Measurements from ENCODE around the gene KCNK3. TPM values are rescaled to one million over a fixed set of nuclear protein-coding genes. Genes with fewer than 3 reads are reported as not detected.
"Not testable (repeated sequence)": the region's sequence is repeated elsewhere in the genome, so short reads cannot be mapped to it uniquely, and the experiment has no call there.

KCNK3 gene
- total and polyA plus RNA-seq, 2 of the 13 experiments (the other 11 are each of a cell fraction or from before 2014, with no cell fraction given), result not detected

DNA sequence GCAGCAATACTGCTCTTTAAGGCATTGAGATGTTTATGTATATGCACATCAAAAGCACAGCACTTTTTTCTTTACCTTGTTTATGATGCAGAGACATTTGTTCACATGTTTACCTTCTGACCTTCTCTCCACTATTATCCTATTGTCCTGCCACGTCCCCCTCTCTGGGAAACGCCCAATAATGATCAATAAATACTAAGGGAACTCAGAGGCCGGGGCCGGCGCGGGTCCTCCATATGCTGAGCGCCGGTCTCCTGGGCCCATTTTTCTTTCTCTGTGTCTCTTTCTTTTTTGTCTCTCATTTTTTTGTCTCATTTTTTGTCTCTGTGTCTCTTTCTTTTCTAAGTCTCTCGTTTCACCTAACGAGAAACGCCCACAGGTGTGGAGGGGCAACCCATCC is 57.9 kb downstream of the KCNK3 start:
- 0 out of 2 replicates have a peak overlapping the region, but pooled peaks have one; percentile 20 for H3K4me2 ChIP-seq (ENCODE audit: low read depth, low read length)

DNA sequence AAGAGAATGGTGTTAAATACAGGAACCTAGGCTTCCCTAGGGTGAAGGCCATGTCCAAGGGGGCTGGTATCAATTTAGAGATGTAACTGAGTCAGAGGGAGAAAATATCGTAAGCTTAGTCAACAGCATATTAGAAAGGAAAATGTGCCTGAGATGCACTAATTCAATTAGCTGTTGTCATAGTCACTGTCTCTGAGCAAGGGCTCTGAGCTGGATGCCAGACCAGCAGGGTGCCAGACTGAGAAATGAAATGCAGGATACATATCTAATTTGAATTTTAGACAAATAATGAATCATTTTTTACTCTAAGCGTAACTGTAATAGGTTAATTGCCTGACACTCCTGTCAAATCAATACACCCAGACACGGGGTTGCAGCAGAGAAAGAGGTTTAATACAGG is 60.1 kb downstream of the KCNK3 start:
- TF ChIP-seq PITX1 (CRISPR knock-in tag; IDR thresholded peaks at IDR 0.05) (no peak), ZNF160 (CRISPR knock-in tag; IDR thresholded peaks at IDR 0.05) (no peak), ZNF782 (CRISPR knock-in tag; IDR thresholded peaks at IDR 0.05; ENCODE audit: borderline replicate concordance) (no peak), GLI4 (CRISPR knock-in tag; IDR thresholded peaks at IDR 0.05; ENCODE audit: borderline replicate concordance) (no peak), SMAD1 (CRISPR knock-in tag; IDR thresholded peaks at IDR 0.05; ENCODE audit: borderline replicate concordance, low read depth) (no peak), NAIF1 (CRISPR knock-in tag; IDR thresholded peaks at IDR 0.05; ENCODE audit: borderline replicate concordance) (no peak), ZNF431 (CRISPR knock-in tag; IDR thresholded peaks at IDR 0.05; ENCODE audit: borderline replicate concordance, low read depth) (no peak), SALL1 (CRISPR knock-in tag; IDR thresholded peaks at IDR 0.05) (no peak), DNMT1 (CRISPR knock-in tag; IDR thresholded peaks at IDR 0.05) (no peak), GATA4 (IDR thresholded peaks at IDR 0.05; ENCODE audit: borderline replicate concordance, low read depth) (no peak), DPF2 (CRISPR knock-in tag; IDR thresholded peaks at IDR 0.05; ENCODE audit: borderline replicate concordance, low read depth) (no peak), ZNF30 (CRISPR knock-in tag; IDR thresholded peaks at IDR 0.05) (no peak), TEAD2 (CRISPR knock-in tag; IDR thresholded peaks at IDR 0.05) (no peak), NCOA1 (CRISPR knock-in tag; IDR thresholded peaks at IDR 0.05) (no peak), ZSCAN20 (CRISPR knock-in tag; IDR thresholded peaks at IDR 0.05; ENCODE audit: borderline replicate concordance) (no peak), ZFP41 (CRISPR knock-in tag; IDR thresholded peaks at IDR 0.05; ENCODE audit: borderline replicate concordance) (no peak), HHEX (CRISPR knock-in tag; IDR thresholded peaks at IDR 0.05) (no peak), ZNF670 (CRISPR knock-in tag; IDR thresholded peaks at IDR 0.05; ENCODE audit: borderline replicate concordance) (no peak), PHF5A (CRISPR knock-in tag; IDR thresholded peaks at IDR 0.05; ENCODE audit: low read depth, unreplicated experiment) (no peak), HDAC6 (IDR thresholded peaks at IDR 0.05; ENCODE audit: low read depth, low read length) (no peak)
- in situ Hi-C loops (cut with HindIII; ENCODE audit: extremely low pct_ligation_motif_present, low pct_unique_long_range_greater_than_20kb) (no loop called here), intact Hi-C loops (cut with micrococcal nuclease; ENCODE audit: unreplicated experiment) (no loop called here)
- ATAC-seq (no peak), DNase-seq (ENCODE audit: low spot score) (no peak), FAIRE-seq (no peak)
- Histone ChIP-seq H4K20me1 (ENCODE audit: insufficient read depth, low read length) (no peaks in the 10 kb centered on the region), H3K79me2 (ENCODE audit: insufficient read depth, low read length) (no peaks in the 10 kb centered on the region), H2AFZ (ENCODE audit: low read length) (no peak overlapping the region), H3K27me3 (ENCODE audit: control insufficient read depth in 1 of 2, insufficient read depth in 2 of 2, low read length in 2 of 2) (peaks cover 0 to 2% of the 10 kb centered on the region in 2 experiments; a peak in 1 of 5 replicates), H3K4me2 (ENCODE audit: low read depth, low read length) (no peak overlapping the region), H3K9me3 (ENCODE audit: low read length) (peaks cover 4% of the 10 kb centered on the region; the same call in 1 of the 2 replicates), H3K4me1 (ENCODE audit: insufficient read depth, low read length) (peaks cover 40% of the 10 kb centered on the region), H3K9ac (ENCODE audit: insufficient read depth, low read depth, low read length) (no peak overlapping the region), H3K36me3 (replicated peaks in 1 of 2; ENCODE audit: control insufficient read depth in 1 of 2, insufficient read depth in 2 of 2, low read length in 2 of 2) (no peaks in the 10 kb centered on the region), H3K27ac (ENCODE audit: extremely low read length, insufficient read depth, low read length) (no peak overlapping the region), H3K4me3 (replicated peaks in 1 of 3; ENCODE audit: insufficient read depth in 1 of 3, low read depth in 2 of 3, low read length in 3 of 3) (no peak overlapping the region)
- POLR2A ChIA-PET, result no interaction called here
- 68% methylated on average over 3 of the region's 3 CpGs for WGBS (ENCODE audit: low lambda C conversion rate)
- no TSS peak for BruUV-seq (replicated peaks)
- CTCF ChIA-PET (ENCODE audit: low intra/inter-chr PET ratio, low total read pairs), result no interaction called here

More for the DNA sequence above, 57.9 kb downstream of the KCNK3 start:
- H2AFZ ChIP-seq (ENCODE audit: low read length); ATAC-seq; H3K27me3 ChIP-seq (ENCODE audit: control insufficient read depth in 1 of 2, insufficient read depth in 2 of 2, low read length in 2 of 2); H3K9me3 ChIP-seq (ENCODE audit: low read length); POLR2A ChIA-PET; H3K79me2 ChIP-seq (ENCODE audit: insufficient read depth, low read length); H3K36me3 ChIP-seq (replicated peaks in 1 of 2; ENCODE audit: control insufficient read depth in 1 of 2, insufficient read depth in 2 of 2, low read length in 2 of 2); H3K4me3 ChIP-seq (replicated peaks in 1 of 3; ENCODE audit: insufficient read depth in 1 of 3, low read depth in 2 of 3, low read length in 3 of 3); H4K20me1 ChIP-seq (ENCODE audit: insufficient read depth, low read length); FAIRE-seq; BruUV-seq (replicated peaks); H3K9ac ChIP-seq (ENCODE audit: insufficient read depth, low read depth, low read length); H3K27ac ChIP-seq (ENCODE audit: extremely low read length, insufficient read depth, low read length); DNase-seq (ENCODE audit: low spot score); in situ Hi-C loops (cut with HindIII; ENCODE audit: extremely low pct_ligation_motif_present, low pct_unique_long_range_greater_than_20kb); CTCF ChIA-PET (ENCODE audit: low intra/inter-chr PET ratio, low total read pairs); intact Hi-C loops (cut with micrococcal nuclease; ENCODE audit: unreplicated experiment); TF ChIP-seq SOX13 (IDR thresholded peaks at IDR 0.05): not testable (repeated sequence)
- TF ChIP-seq SOX13 (CRISPR knock-in tag; conservative IDR thresholded peaks at IDR 0.05 in 1 of 2, IDR thresholded peaks at IDR 0.05 in 1 of 2), result 0 out of 4 replicates have a peak, but pooled peaks of 1 of the 2 experiments have one; percentile 17
- 67% methylated on average over 11 of the region's 11 CpGs for WGBS (ENCODE audit: low lambda C conversion rate)
- peaks cover 24% of the 10 kb centered on the region for H3K4me1 ChIP-seq (ENCODE audit: insufficient read depth, low read length)

Measured in HepG2 (cell line).